ENCODE measurements around the gene C20orf141. TPM values are rescaled to one million over a fixed set of nuclear protein-coding genes. Genes with fewer than 3 reads are reported as not detected.
A peak's percentile ranks its signal among the peaks of the same experiment; 100 is the strongest.

Gene C20orf141
- total RNA-seq, 1 experiment from 2014 or later = not detected

GRCh38 chr20:2840138-2840966 lies 25.6 kb downstream of the C20orf141 start, which contains the start of the genes PCED1A and VPS16:
Gene PCED1A, minus strand, starts transcription at chr20:2840655. Its CDS starts 743 bp downstream, at chr20:2839912.
Gene VPS16, plus strand, starts transcription at chr20:2840745. Its CDS starts 30 bp downstream, at chr20:2840775.
- Mint-ChIP-seq H3K27ac (ENCODE audit: low read depth, unreplicated experiment) (peak within 1 kb of the TSS; percentile 76), H3K4me1 (ENCODE audit: insufficient read depth, unreplicated experiment) (peaks cover 12% of the 10 kb centered on the region), H3K36me3 (ENCODE audit: insufficient read depth, unreplicated experiment) (peaks cover 13% of the 10 kb centered on the region), H3K27me3 (ENCODE audit: insufficient read depth, unreplicated experiment) (no peaks in the 10 kb centered on the region), H3K9me3 (ENCODE audit: unreplicated experiment) (no peaks in the 10 kb centered on the region), H3K4me3 (ENCODE audit: unreplicated experiment) (peak within 1 kb of the TSS; percentile 82)
- intact Hi-C loops (cut with micrococcal nuclease) = no loop called here
- POLR2A ChIA-PET = interaction anchor here (0.6 to 2.7 kb wide), 19 partner anchors 8 to 474 kb away, joined by 3 to 17 read pairs (median 4); partner anchors contain the start of genes IDH3B and NOP56
- CTCF ChIA-PET = interaction anchor here (0.6 kb wide), 1 partner anchor 317 kb away, joined by 4 read pairs; no protein-coding TSS in a partner anchor
- no peak for TF ChIP-seq CTCF (IDR thresholded peaks at IDR 0.05; ENCODE audit: unreplicated experiment)
- BruUV-seq (replicated peaks) = no TSS peak
- DNase-seq (ENCODE audit: unreplicated experiment) = peak; percentile 77

GRCh38 chr20:2840967-2841531 lies 26.3 kb downstream of the C20orf141 start:
- H3K27ac Mint-ChIP-seq (ENCODE audit: low read depth, unreplicated experiment) = peak overlapping the region; percentile 33
- CTCF ChIA-PET = interaction anchor here (0.6 kb wide), 1 partner anchor 316 kb away, joined by 4 read pairs; no protein-coding TSS in a partner anchor
- BruUV-seq (replicated peaks) = TSS peak; percentile 67

GRCh38 chr20:2845607-2846006 lies 30.8 kb downstream of the C20orf141 start:
- Mint-ChIP-seq H3K4me1 (ENCODE audit: insufficient read depth, unreplicated experiment) (peaks cover 6% of the 10 kb centered on the region), H3K27ac (ENCODE audit: low read depth, unreplicated experiment) (no peak overlapping the region), H3K27me3 (ENCODE audit: insufficient read depth, unreplicated experiment) (no peaks in the 10 kb centered on the region), H3K4me3 (ENCODE audit: unreplicated experiment) (no peak overlapping the region), H3K9me3 (ENCODE audit: unreplicated experiment) (no peaks in the 10 kb centered on the region), H3K36me3 (ENCODE audit: insufficient read depth, unreplicated experiment) (peaks cover 10% of the 10 kb centered on the region)
- TF ChIP-seq CTCF (IDR thresholded peaks at IDR 0.05; ENCODE audit: unreplicated experiment) = no peak
- BruUV-seq (replicated peaks) = no TSS peak
- intact Hi-C loops (cut with micrococcal nuclease) = no loop called here
- POLR2A ChIA-PET = no interaction called here
- no peak for DNase-seq (ENCODE audit: unreplicated experiment)
- CTCF ChIA-PET = no interaction called here

More at GRCh38 chr20:2840967-2841531, 26.3 kb downstream of the C20orf141 start:
- no peak for DNase-seq (ENCODE audit: unreplicated experiment)
- intact Hi-C loops (cut with micrococcal nuclease) = no loop called here
- peaks cover 12% of the 10 kb centered on the region for H3K4me1 Mint-ChIP-seq (ENCODE audit: insufficient read depth, unreplicated experiment)
- peaks cover 13% of the 10 kb centered on the region for H3K36me3 Mint-ChIP-seq (ENCODE audit: insufficient read depth, unreplicated experiment)
- POLR2A ChIA-PET = interaction anchor here (0.6 to 2.7 kb wide), 12 partner anchors 9 to 475 kb away, joined by 3 to 17 read pairs (median 4); partner anchors contain the start of genes IDH3B and NOP56
- no peaks in the 10 kb centered on the region for H3K9me3 Mint-ChIP-seq (ENCODE audit: unreplicated experiment)
- peak overlapping the region; percentile 82 for H3K4me3 Mint-ChIP-seq (ENCODE audit: unreplicated experiment)
- H3K27me3 Mint-ChIP-seq (ENCODE audit: insufficient read depth, unreplicated experiment) = no peaks in the 10 kb centered on the region
- TF ChIP-seq CTCF (IDR thresholded peaks at IDR 0.05; ENCODE audit: unreplicated experiment) = no peak

- CTCF ChIA-PET = no interaction called here
- BruUV-seq (replicated peaks) = no TSS peak
- intact Hi-C loops (cut with micrococcal nuclease) = no loop called here
Measured at GRCh38 chr20:2846698-2847097, 31.9 kb downstream of the C20orf141 start.

More at GRCh38 chr20:2846698-2847097, 31.9 kb downstream of the C20orf141 start:
- no peak for TF ChIP-seq CTCF (IDR thresholded peaks at IDR 0.05; ENCODE audit: unreplicated experiment)
- no peak for DNase-seq (ENCODE audit: unreplicated experiment)
- Mint-ChIP-seq H3K36me3 (ENCODE audit: insufficient read depth, unreplicated experiment) (peaks cover 4% of the 10 kb centered on the region), H3K27ac (ENCODE audit: low read depth, unreplicated experiment) (peak overlapping the region; percentile 57), H3K27me3 (ENCODE audit: insufficient read depth, unreplicated experiment) (no peaks in the 10 kb centered on the region), H3K4me1 (ENCODE audit: insufficient read depth, unreplicated experiment) (peaks cover 6% of the 10 kb centered on the region), H3K4me3 (ENCODE audit: unreplicated experiment) (no peak overlapping the region), H3K9me3 (ENCODE audit: unreplicated experiment) (no peaks in the 10 kb centered on the region)
- POLR2A ChIA-PET = interaction anchor here (0.6 kb wide), 1 partner anchor 310 kb away, joined by 4 read pairs; no protein-coding TSS in a partner anchor

Measured in MCF 10A (cell line).